Heart left ventricle (tissue), 13 donors: ENCODE measurements around the gene AGPAT3.

ENCODE experiments used
- POLR2A ChIP-seq, 2 donors: fragments of 450-650 bp; IDR thresholded peaks; one replicate each; pipeline ENCODE4 v1.6.1; 2017; ENCODE audit warnings: antibody characterized with exemption in 2 of 2, mild to moderate bottlenecking in 2 of 2, moderate library complexity in 2 of 2
- TF ChIP-seq, protein P1 (sequence below), 12 donors: fragments of 200-600 bp; sonication (generic) in 4 of 12; IDR thresholded peaks; one replicate each; pipeline versions ENCODE4 v1.5.0 to v1.8.0; 2018 to 2022; ENCODE audit warnings: antibody characterized with exemption in 12 of 12, mild to moderate bottlenecking in 5 of 12
- donor health status: ischemic (EF 13 %, LVEDD 7.1; RV severe dilation, severe dysfunction).
- donor health status: DM: no; HTN: yes; CAD: no.
- donor health status: DM: no; HTN: no; CAD: no.
- donor health status: ischemic (EF 25% LVEDD 6.9; RV normal size, moderate dysfunction).
- donor health status: ischemic (EF 25% LVEDD 5.7; RV mildly dilated, moderate dysfunction).
- donor health status: ischemic (EF 35%, LVEDD 5.7; RV mildly dilated, moderate dysfunction).
- donor health status: nonischemic (EF 11% LVEDD 7.7; RV severe dilation, severe dysfunction).
- donor health status: DM: yes; HTN: yes; CAD: no.
- donor health status: PGD.
- donor health status: ischemic (EF 29% LVEDD 5.4; RV normal size, mild dysfunction).
- donor health status: nonischemic (EF 23%, LVEDD 6.1; RV moderate dilation, normal function).

DNA sequence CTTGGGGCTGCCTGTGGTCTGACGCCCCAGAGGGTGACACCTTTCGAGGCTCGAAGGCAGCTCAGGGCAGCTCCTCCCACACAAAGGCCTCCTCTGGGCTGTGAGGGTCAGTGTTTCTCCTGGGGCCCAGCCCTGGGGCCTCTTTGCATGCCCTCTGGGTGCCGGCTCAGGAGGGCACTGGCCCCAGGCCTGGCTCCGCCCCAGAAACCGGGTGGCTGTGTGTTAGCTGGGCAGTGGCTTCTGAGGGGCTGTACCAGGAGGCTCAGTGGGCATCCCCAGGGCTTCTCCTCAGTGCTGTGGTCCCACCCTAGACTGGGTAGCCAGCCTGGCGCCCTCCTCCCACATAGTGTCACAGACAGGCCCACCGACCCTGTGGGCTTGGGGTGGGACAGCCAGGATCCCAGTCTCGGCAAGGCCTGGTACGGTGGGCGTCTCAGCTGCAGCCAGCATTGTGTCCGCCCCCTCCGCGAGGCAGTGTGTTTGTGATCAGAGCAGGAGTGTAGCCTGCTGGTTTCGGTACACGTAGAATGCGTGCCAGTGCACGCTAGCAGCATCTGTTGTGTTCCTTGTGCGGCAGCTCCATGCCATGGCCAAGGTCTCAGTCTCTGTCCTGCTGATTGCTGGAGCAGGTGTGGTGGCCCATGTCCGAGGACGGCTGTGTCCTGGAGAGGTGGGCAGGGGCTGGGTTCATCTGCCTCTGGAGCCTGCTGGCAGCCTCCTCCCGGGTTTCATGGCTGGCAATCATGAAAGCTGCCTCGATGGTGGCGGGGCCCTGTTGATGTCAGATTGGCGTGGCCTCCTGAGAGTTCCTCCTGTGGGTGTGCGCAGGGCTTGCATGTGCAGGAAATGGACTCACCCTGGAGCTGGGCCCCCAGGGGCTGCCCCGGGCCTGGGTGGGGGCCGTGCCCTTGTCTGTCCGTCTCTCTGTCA is 47.6 kb upstream of the AGPAT3 start:
- TF ChIP-seq, protein P1, sequence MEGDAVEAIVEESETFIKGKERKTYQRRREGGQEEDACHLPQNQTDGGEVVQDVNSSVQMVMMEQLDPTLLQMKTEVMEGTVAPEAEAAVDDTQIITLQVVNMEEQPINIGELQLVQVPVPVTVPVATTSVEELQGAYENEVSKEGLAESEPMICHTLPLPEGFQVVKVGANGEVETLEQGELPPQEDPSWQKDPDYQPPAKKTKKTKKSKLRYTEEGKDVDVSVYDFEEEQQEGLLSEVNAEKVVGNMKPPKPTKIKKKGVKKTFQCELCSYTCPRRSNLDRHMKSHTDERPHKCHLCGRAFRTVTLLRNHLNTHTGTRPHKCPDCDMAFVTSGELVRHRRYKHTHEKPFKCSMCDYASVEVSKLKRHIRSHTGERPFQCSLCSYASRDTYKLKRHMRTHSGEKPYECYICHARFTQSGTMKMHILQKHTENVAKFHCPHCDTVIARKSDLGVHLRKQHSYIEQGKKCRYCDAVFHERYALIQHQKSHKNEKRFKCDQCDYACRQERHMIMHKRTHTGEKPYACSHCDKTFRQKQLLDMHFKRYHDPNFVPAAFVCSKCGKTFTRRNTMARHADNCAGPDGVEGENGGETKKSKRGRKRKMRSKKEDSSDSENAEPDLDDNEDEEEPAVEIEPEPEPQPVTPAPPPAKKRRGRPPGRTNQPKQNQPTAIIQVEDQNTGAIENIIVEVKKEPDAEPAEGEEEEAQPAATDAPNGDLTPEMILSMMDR (IDR thresholded peaks at IDR 0.05), result no peak
- no peak for TF ChIP-seq POLR2A (IDR thresholded peaks at IDR 0.05)
